Measurements from ENCODE around the gene BMP7.

BMP7 gene

DNA sequence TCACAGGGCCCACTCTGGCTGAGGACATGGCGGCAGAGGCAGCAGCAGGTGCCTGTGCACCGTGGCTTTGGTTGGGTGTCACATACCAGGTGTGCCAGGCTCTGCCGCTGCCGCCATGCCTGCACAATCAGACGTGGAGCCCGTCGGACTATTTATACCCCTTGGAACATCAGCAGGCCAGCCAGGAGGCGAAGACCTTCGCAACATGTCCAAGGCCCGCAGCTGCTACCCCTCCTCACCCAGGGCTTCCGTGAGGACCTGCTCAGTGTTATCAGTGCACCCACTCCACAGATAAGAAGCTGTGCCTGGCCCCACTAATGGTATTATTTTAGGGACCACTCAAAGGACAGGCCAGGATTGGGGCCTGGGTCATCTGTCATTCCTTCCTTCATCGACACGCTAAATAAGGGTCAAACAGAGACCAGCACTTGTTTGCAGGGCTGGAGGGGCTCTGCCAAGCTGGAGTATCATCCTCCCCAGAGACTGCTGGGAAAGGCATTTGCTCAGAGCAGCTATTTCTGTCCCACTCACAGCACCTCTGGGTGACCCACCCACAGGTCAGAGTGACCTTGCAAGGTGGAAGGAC is 109.2 kb downstream of the BMP7 start:
- Histone ChIP-seq H3K4me2 (ENCODE audit: low read depth, low read length, poor library complexity, severe bottlenecking) (no peak overlapping the region), H3K27me3 (ENCODE audit: insufficient read depth, low read length, poor library complexity, severe bottlenecking) (no peaks in the 10 kb centered on the region), H3K4me1 (ENCODE audit: insufficient read depth, low read length, poor library complexity, severe bottlenecking) (no peaks in the 10 kb centered on the region), H3K4me3 (ENCODE audit: low read length, poor library complexity, severe bottlenecking) (no peak overlapping the region), H4K20me1 (ENCODE audit: insufficient read depth, low read length, poor library complexity, severe bottlenecking) (no peaks in the 10 kb centered on the region), H3F3A (ENCODE audit: low read depth) (no peaks in the 10 kb centered on the region), H3K9me2 (replicated peaks; ENCODE audit: low read depth, low read length) (no peaks in the 10 kb centered on the region), H3K9me3 (ENCODE audit: insufficient read depth, low read depth, low read length) (no peaks in the 10 kb centered on the region), H3K79me2 (ENCODE audit: insufficient read depth, low read length) (no peaks in the 10 kb centered on the region), H3K9ac (ENCODE audit: low read depth, low read length, poor library complexity, severe bottlenecking) (no peak overlapping the region), H3K36me3 (ENCODE audit: insufficient read depth, low read length) (no peaks in the 10 kb centered on the region), H2AFZ (ENCODE audit: low read length) (no peak overlapping the region)
- no peak for TF ChIP-seq EZH2phosphoT487 (IDR thresholded peaks at IDR 0.05; ENCODE audit: borderline replicate concordance)
- TF ChIP-seq, protein P1, sequence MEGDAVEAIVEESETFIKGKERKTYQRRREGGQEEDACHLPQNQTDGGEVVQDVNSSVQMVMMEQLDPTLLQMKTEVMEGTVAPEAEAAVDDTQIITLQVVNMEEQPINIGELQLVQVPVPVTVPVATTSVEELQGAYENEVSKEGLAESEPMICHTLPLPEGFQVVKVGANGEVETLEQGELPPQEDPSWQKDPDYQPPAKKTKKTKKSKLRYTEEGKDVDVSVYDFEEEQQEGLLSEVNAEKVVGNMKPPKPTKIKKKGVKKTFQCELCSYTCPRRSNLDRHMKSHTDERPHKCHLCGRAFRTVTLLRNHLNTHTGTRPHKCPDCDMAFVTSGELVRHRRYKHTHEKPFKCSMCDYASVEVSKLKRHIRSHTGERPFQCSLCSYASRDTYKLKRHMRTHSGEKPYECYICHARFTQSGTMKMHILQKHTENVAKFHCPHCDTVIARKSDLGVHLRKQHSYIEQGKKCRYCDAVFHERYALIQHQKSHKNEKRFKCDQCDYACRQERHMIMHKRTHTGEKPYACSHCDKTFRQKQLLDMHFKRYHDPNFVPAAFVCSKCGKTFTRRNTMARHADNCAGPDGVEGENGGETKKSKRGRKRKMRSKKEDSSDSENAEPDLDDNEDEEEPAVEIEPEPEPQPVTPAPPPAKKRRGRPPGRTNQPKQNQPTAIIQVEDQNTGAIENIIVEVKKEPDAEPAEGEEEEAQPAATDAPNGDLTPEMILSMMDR (conservative IDR thresholded peaks at IDR 0.05; ENCODE audit: low read length), result no peak

DNA sequence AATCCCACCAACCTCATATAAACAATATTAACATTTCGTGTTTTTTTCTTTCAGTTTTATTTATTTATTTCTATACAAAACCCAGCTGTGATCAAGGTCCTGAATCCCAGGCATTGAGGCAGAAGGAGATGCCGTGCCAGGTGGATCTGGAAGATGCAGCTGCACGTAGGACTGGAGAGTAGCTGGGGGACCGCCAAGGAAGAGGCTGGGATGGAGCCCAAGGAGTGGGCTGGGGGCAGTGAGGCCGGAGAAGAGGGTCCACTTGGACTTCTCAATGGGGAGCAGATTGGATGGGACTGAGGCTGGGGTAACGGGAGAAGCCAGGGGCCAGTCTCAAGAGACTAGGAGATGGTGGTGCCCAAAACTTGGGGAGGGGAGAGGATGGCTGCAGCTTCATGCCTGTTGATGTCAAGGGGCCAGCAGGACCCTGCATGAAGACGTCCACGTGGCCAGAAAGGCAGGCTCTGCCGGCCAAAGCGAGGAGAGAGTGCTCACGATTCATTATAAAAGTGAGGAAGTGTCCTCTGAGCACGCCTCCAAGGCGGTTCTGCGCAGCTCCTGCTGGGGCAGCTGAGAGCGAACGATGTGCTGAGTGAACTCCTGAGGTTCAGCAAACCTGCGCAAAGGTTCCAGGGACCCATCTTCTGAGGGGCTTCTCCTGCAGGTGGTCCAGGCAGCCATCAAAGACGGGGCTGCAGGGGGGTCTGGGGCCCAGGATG is 110.3 kb downstream of the BMP7 start:
- Histone ChIP-seq H4K20me1 (ENCODE audit: insufficient read depth, low read length, poor library complexity, severe bottlenecking) (no peaks in the 10 kb centered on the region), H3K4me3 (ENCODE audit: low read length, poor library complexity, severe bottlenecking) (no peak overlapping the region), H3K4me1 (ENCODE audit: insufficient read depth, low read length, poor library complexity, severe bottlenecking) (no peaks in the 10 kb centered on the region), H3K36me3 (ENCODE audit: insufficient read depth, low read length) (no peaks in the 10 kb centered on the region), H3K4me2 (ENCODE audit: low read depth, low read length, poor library complexity, severe bottlenecking) (no peak overlapping the region), H2AFZ (ENCODE audit: low read length) (no peak overlapping the region), H3K9me2 (replicated peaks; ENCODE audit: low read depth, low read length) (no peaks in the 10 kb centered on the region), H3K9me3 (ENCODE audit: insufficient read depth, low read depth, low read length) (no peaks in the 10 kb centered on the region; the same call in 1 of the 2 replicates), H3F3A (ENCODE audit: low read depth) (no peaks in the 10 kb centered on the region), H3K79me2 (ENCODE audit: insufficient read depth, low read length) (no peaks in the 10 kb centered on the region), H3K9ac (ENCODE audit: low read depth, low read length, poor library complexity, severe bottlenecking) (no peak overlapping the region), H3K27me3 (ENCODE audit: insufficient read depth, low read length, poor library complexity, severe bottlenecking) (no peaks in the 10 kb centered on the region)
- TF ChIP-seq, protein P1 (conservative IDR thresholded peaks at IDR 0.05; ENCODE audit: low read length), result no peak
- no peak for TF ChIP-seq EZH2phosphoT487 (IDR thresholded peaks at IDR 0.05; ENCODE audit: borderline replicate concordance)

DNA sequence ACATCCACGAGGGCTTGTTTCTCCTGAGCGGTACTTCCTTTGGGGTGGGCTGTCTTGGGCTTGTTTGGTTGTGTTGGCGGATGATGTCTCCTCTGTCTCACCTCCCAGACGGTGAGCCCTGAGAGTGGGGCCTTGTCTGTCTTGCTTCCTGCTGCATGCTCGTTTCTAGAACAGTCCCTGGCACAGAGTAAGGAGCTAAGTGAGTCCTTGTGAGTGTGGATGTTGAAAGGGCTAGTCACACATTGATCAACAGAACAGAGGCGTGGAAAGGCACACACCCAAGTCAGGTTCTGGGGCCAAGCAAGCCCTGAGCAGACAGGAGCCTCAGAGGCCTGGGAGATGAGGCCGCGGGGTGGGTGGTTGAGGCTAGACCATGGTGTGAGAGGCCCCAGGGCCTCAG is 111.0 kb downstream of the BMP7 start:
- Histone ChIP-seq H3K36me3 (ENCODE audit: insufficient read depth, low read length) (no peaks in the 10 kb centered on the region), H3F3A (ENCODE audit: low read depth) (no peaks in the 10 kb centered on the region), H4K20me1 (ENCODE audit: insufficient read depth, low read length, poor library complexity, severe bottlenecking) (no peaks in the 10 kb centered on the region), H3K4me2 (ENCODE audit: low read depth, low read length, poor library complexity, severe bottlenecking) (no peak overlapping the region), H3K27me3 (ENCODE audit: insufficient read depth, low read length, poor library complexity, severe bottlenecking) (no peaks in the 10 kb centered on the region), H2AFZ (ENCODE audit: low read length) (no peak overlapping the region), H3K9me2 (replicated peaks; ENCODE audit: low read depth, low read length) (no peaks in the 10 kb centered on the region), H3K9me3 (ENCODE audit: insufficient read depth, low read depth, low read length) (no peaks in the 10 kb centered on the region; the same call in 1 of the 2 replicates), H3K79me2 (ENCODE audit: insufficient read depth, low read length) (no peaks in the 10 kb centered on the region), H3K9ac (ENCODE audit: low read depth, low read length, poor library complexity, severe bottlenecking) (no peak overlapping the region), H3K4me3 (ENCODE audit: low read length, poor library complexity, severe bottlenecking) (no peak overlapping the region), H3K4me1 (ENCODE audit: insufficient read depth, low read length, poor library complexity, severe bottlenecking) (no peaks in the 10 kb centered on the region)
- TF ChIP-seq, protein P1 (conservative IDR thresholded peaks at IDR 0.05; ENCODE audit: low read length), result no peak
- no peak for TF ChIP-seq EZH2phosphoT487 (IDR thresholded peaks at IDR 0.05; ENCODE audit: borderline replicate concordance)
